GM13977 (cell line): ENCODE data around the gene TIPARP.

Source experiments
- DNase-seq: peaks from one replicate; pipeline ENCODE4 v3.0.0; 2012; ENCODE audit warnings: low spot score
- CTCF ChIP-seq: IDR thresholded peaks from 2 replicates; pipeline ENCODE4 v1.5.1; 2012; ENCODE audit warnings: mild to moderate bottlenecking, control low read depth; ENCODE audit not compliant: insufficient read depth; ENCODE audit errors: extremely low read depth, missing control alignments
- in situ Hi-C: fragments of 300-500 bp; cut with MboI; formaldehyde crosslinking; loops from one replicate; pipeline ENCODE4 v1.12.0; 2022; ENCODE audit warnings: low sequenced_read_pairs, low pct_unique_long_range_greater_than_20kb, mixed read lengths, inconsistent platforms; ENCODE audit not compliant: unreplicated experiment

The TIPARP gene

DNA sequence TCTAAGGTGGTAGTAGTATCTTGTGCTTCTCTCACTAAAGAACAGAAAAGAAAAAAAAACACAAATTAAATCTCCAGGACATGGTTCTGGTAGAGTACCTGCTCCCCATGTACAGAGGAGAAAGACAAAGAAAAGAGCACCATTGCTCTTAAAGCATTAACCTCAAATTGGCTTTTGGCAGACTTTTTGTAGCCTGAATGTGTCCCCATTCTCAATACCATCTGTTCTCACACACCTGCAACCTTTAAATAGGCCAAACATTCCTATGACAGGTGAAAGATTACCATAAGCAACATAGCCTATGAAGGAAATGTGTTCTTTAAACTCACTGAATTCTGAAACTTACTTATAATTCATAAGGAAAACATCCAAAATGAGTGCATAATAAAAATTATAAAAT, 68.0 kb downstream of the TIPARP start:
- no peak for DNase-seq
- TF ChIP-seq CTCF = no peak
- in situ Hi-C loops = no loop called here

DNA sequence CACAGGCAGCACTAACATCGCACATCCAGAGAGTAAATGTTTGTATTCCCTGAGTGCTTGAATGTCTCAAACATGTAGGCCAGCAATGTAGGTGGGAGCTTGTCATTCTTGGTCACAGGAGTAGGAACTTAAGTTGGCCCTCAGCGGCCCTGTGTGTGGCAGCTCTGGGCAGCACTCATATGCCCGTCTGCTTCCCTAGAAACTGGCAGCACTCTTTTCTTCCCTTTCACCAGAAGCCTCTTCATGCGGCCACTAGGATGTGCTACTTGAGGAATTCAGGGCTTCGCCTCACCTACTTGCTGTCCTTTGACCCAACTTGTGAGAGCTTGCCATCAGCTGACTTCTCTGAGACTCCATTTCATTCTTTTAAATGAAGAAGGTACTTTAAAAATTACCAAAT, 69.5 kb downstream of the TIPARP start:
- TF ChIP-seq CTCF = no peak
- in situ Hi-C loops = no loop called here

GRCh38 chr3:156744631-156745030, 70.2 kb downstream of the TIPARP start:
- in situ Hi-C loops = no loop called here
- DNase-seq = no peak
- TF ChIP-seq CTCF = no peak

More for the DNA sequence above, 69.5 kb downstream of the TIPARP start:
- no peak for DNase-seq

- TF ChIP-seq CTCF = no peak
- DNase-seq = no peak
- in situ Hi-C loops = no loop called here
These were observed 71.4 kb downstream of the TIPARP start for GRCh38 chr3:156745766-156746165.

- TF ChIP-seq CTCF = no peak
- in situ Hi-C loops = no loop called here
- DNase-seq = no peak
These were observed 72.7 kb downstream of the TIPARP start for GRCh38 chr3:156747046-156747445.

- DNase-seq = no peak
- no peak for TF ChIP-seq CTCF
- in situ Hi-C loops = no loop called here
These were observed 74.9 kb downstream of the TIPARP start for GRCh38 chr3:156749244-156749643.
